ENCODE data around the gene MGAT5. TPM values are rescaled to one million over a fixed set of nuclear protein-coding genes. Genes with fewer than 3 reads are reported as not detected.

The MGAT5 gene
- total RNA-seq, 3 donors from 2014 or later (not counting 1 experiment from before 2014, with no cell fraction given), result 39.7 to 58.2 (median 57.0) TPM

- H3K9me3 ChIP-seq (ENCODE audit: control insufficient read depth, insufficient read depth, low read length), result no peaks in the 10 kb centered on the region
- H3K27me3 Mint-ChIP-seq (ENCODE audit: low read depth in 2 of 2), result peaks cover 35 to 56% of the 10 kb centered on the region in 2 donors
- ATAC-seq, result no peak
- H3K4me1 Mint-ChIP-seq, result peaks cover 31 to 32% of the 10 kb centered on the region in 2 donors
- H3K4me3 ChIP-seq (ENCODE audit: low read length), result no peak overlapping the region
- peaks cover 36% of the 10 kb centered on the region for H3K36me3 Mint-ChIP-seq
- H3K27me3 ChIP-seq (ENCODE audit: control insufficient read depth, insufficient read depth, low read length), result no peaks in the 10 kb centered on the region
- 95% methylated on average over 3 of the region's 3 CpGs for WGBS (ENCODE audit: insufficient coverage)
- H3K9me3 Mint-ChIP-seq, result no peaks in the 10 kb centered on the region
- peaks cover 6% of the 10 kb centered on the region for H3K4me1 ChIP-seq (ENCODE audit: control insufficient read depth, insufficient read depth, low read length)
- H3K27ac ChIP-seq (ENCODE audit: low read length), result no peak overlapping the region
- H3K4me3 Mint-ChIP-seq, result no peak overlapping the region
- intact Hi-C loops (cut with micrococcal nuclease), result no loop called here
- DNase-seq, result no peak
- no peak overlapping the region for H3K27ac Mint-ChIP-seq
- peaks cover 9% of the 10 kb centered on the region for H3K36me3 ChIP-seq (ENCODE audit: control insufficient read depth, insufficient read depth, low read length)
- no peak for TF ChIP-seq CTCF (IDR thresholded peaks at IDR 0.05)
Measured at GRCh38 chr2:134269230-134269629, 15.4 kb downstream of the MGAT5 start.

- peaks cover 9% of the 10 kb centered on the region for H3K36me3 ChIP-seq (ENCODE audit: control insufficient read depth, insufficient read depth, low read length)
- WGBS (ENCODE audit: insufficient coverage), result 62% methylated on average over 4 of the region's 7 CpGs
- TF ChIP-seq CTCF (IDR thresholded peaks at IDR 0.05), result no peak
- H3K9me3 ChIP-seq (ENCODE audit: control insufficient read depth, insufficient read depth, low read length), result no peaks in the 10 kb centered on the region
- no peak overlapping the region for H3K27ac Mint-ChIP-seq
- DNase-seq (no peak), ATAC-seq (no peak)
- H3K9me3 Mint-ChIP-seq, result no peaks in the 10 kb centered on the region
- H3K4me3 ChIP-seq (ENCODE audit: low read length), result no peak overlapping the region
- H3K4me1 Mint-ChIP-seq, result peaks cover 40 to 41% of the 10 kb centered on the region in 2 donors
- peaks cover 39 to 62% of the 10 kb centered on the region in 2 donors for H3K27me3 Mint-ChIP-seq (ENCODE audit: low read depth in 2 of 2)
- H3K4me3 Mint-ChIP-seq, result no peak overlapping the region
- intact Hi-C loops (cut with micrococcal nuclease), result no loop called here
- no peak overlapping the region for H3K27ac ChIP-seq (ENCODE audit: low read length)
- H3K36me3 Mint-ChIP-seq, result peaks cover 36% of the 10 kb centered on the region
- H3K27me3 ChIP-seq (ENCODE audit: control insufficient read depth, insufficient read depth, low read length), result no peaks in the 10 kb centered on the region
- H3K4me1 ChIP-seq (ENCODE audit: control insufficient read depth, insufficient read depth, low read length), result peaks cover 11% of the 10 kb centered on the region
Measured at GRCh38 chr2:134269972-134270735, 16.3 kb downstream of the MGAT5 start.

GRCh38 chr2:134271758-134272157, 17.9 kb downstream of the MGAT5 start:
- no peaks in the 10 kb centered on the region for H3K9me3 Mint-ChIP-seq
- H3K9me3 ChIP-seq (ENCODE audit: control insufficient read depth, insufficient read depth, low read length), result no peaks in the 10 kb centered on the region
- H3K36me3 ChIP-seq (ENCODE audit: control insufficient read depth, insufficient read depth, low read length), result peaks cover 9% of the 10 kb centered on the region
- peaks cover 54 to 55% of the 10 kb centered on the region in 2 donors for H3K4me1 Mint-ChIP-seq
- TF ChIP-seq CTCF (IDR thresholded peaks at IDR 0.05), result no peak
- peaks cover 21% of the 10 kb centered on the region for H3K4me1 ChIP-seq (ENCODE audit: control insufficient read depth, insufficient read depth, low read length)
- no peak overlapping the region for H3K27ac ChIP-seq (ENCODE audit: low read length)
- H3K36me3 Mint-ChIP-seq, result peaks cover 36% of the 10 kb centered on the region
- no peak overlapping the region for H3K27ac Mint-ChIP-seq
- DNase-seq (no peak), ATAC-seq (no peak)
- no peaks in the 10 kb centered on the region for H3K27me3 ChIP-seq (ENCODE audit: control insufficient read depth, insufficient read depth, low read length)
- no peak overlapping the region for H3K4me3 ChIP-seq (ENCODE audit: low read length)
- H3K4me3 Mint-ChIP-seq, result no peak overlapping the region
- WGBS (ENCODE audit: insufficient coverage), result 75% methylated on average over 2 of the region's 2 CpGs
- intact Hi-C loops (cut with micrococcal nuclease), result no loop called here
- H3K27me3 Mint-ChIP-seq (ENCODE audit: low read depth in 2 of 2), result peaks cover 47 to 71% of the 10 kb centered on the region in 2 donors
